Cortex of kidney (tissue), 1 donor: Measurements from ENCODE around the gene OPCML.

ENCODE experiments used
- DNase-seq: peaks from one replicate; lab custom pipeline; 2025; lab: John Stamatoyannopoulos, UW

Gene OPCML

DNA sequence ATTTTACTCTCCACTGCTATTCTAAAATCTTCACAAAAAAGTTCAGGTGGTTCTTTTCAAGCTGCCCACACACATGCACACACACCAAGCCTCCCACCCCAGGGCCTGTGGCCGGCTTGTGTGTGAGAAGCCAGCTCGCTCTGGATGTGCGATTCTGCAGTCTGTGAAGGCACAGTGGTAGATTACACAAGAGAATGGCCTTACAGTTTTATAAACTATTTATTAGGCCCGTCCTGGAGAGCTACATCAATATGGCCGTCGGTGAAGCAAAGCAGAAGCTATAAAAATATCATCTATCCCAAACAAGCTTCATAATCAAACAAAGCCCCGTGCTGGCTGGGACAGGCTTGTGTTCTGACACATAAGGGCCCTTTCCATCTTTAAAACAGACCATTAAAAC is 240.5 kb downstream of the OPCML start:
- no peak for DNase-seq

DNA sequence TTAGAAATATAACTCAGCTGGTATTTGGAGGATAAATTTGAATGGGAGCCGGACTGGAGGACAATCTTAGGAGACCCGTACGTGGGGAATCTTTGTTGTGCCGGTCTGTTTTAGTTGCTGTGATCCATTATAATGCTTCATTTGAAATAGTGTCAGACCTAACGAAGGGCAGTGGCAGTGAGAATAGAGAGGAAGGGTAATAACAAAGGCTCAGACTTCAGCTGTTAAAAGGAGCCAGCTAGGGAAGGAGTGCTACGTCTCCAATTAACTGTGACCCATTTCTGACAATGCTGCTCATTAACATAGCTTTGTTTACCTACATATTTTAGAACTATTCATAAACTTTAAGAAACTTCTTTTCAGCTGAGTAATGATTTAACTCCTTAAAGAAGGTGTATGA is 246.9 kb downstream of the OPCML start:
- no peak for DNase-seq

DNA sequence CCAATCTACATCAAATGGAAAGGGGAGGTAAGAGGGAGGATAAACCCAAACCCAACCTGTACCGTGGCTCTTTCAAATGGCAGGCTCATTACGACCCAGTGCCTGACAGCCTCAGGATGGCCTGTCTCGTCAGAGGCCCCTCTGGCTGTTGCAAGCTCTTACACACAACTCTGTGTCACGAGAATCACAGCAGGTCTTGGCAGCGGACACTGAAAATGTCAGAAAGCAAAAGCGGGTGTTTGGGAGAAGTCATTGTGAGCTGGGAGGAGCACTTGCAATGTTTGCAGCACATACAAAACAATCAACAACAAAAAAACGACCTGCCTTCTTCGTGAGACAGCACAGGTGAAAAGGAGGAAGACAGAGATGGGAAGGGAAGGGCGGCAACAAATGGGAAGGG is 248.1 kb downstream of the OPCML start:
- no peak for DNase-seq

DNA sequence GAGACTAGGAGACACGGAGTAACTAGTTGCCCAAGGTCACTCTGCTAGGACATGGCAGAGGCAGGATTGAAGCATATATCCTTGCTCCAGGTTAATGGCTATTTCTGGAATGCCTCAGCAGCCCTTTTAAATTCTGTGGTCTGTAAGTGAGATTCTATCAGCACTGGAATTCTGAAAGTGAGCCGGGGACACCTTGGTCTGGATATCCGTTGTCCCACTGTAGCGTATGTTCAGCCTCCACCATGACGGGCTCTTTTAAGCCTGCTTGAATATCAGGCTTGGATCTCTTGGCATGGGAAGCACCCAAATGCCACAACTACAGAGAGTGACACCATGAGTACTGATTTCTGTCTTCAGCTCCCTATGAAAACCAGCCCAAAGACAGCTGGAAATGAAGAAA is 254.4 kb downstream of the OPCML start:
- no peak for DNase-seq

DNA sequence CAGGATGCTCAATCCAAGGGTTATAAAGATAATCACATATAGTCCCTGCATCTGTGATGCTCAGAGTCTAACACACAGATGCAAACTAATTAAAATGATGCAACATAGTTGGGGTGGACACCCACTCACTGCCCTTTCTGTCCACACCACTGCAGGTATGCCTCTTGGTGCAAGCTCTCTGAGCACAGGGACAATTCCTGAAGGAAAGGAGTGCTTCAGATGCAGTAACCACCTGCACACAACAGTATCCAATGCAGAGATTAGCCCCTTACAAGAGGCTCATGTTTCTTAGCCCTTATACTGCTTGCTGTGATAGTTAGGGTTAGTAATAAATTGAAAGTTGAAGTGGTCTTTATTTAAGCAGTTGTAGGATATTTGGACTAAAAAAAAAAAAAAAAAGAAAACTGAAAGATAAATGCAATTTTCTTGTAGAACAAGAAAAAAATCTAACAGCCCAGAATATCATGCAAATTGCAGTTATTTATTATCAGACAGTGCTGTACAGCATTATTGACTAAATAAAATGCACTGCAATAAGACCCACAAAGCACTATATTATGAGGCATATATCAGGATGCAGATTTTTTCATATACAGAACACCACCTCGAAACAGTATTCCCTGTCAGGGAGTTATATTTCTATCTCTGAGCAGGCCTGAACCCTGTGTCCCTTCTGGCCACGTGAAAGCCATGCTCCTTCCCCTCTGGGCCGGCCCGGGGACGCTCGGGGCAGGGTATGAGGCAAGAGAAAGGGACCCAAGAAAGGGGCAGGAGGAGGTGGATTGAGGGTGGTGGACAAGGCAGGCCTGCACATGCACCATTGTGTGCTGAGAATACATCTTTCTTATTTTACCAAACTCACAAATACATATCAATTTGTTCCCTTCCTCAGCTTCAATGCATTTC is 260.2 kb downstream of the OPCML start:
- DNase-seq = no peak

DNA sequence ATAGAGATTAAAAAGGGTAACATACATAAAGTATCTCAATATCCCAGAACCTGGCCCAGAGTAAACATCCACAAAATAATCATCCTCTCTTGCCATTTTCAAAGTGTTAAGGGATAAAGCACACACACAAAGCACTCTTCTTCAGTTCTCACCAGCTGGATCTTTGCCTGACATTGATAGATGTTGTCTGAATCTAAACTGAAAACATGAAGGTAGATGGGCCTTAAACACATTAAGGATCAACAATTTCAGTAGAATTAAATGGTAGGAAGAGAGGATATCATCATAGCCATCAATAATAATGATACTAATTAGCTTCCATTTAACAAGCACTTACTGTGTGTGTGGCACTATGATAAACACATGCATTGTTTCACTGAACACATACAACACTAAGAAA is 261.1 kb downstream of the OPCML start:
- no peak for DNase-seq

DNA sequence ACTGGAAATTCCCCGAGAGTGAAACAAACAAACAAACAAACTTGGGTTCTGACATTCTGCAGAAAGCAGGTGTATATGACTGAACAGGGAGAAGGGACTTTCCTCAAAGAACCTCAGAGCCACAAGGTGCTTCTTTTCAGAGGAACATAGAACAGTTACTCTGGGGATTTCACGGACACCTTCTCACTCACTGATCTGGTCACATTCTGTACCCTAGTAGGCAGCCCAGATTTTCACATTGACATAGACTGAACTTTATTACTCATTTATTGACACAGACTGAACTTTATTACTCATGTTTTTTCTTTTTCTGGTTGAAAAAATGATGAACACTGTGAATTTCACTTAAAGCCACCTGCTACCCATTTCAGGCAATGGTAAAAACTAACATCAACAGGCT is 263.0 kb downstream of the OPCML start:
- no peak for DNase-seq

DNA sequence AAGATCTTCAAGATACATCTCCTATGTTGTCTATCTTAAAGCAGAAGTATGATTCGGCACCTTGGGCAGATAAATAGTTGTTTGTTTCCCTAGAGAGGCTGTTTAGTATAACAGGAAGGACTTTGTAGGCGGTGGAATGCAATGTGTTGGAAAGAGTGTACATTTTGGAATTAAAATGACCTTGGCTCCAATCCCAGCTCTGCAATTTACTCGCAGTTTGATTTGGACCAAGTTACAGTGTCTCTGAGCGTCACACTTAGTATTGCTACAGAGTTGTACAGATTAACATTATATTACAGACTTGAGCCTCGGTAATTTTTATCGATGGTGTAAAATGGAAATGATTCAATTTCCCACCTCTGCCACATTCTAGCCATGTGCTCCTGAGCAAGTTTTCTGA is 265.3 kb downstream of the OPCML start:
- DNase-seq = no peak

DNA sequence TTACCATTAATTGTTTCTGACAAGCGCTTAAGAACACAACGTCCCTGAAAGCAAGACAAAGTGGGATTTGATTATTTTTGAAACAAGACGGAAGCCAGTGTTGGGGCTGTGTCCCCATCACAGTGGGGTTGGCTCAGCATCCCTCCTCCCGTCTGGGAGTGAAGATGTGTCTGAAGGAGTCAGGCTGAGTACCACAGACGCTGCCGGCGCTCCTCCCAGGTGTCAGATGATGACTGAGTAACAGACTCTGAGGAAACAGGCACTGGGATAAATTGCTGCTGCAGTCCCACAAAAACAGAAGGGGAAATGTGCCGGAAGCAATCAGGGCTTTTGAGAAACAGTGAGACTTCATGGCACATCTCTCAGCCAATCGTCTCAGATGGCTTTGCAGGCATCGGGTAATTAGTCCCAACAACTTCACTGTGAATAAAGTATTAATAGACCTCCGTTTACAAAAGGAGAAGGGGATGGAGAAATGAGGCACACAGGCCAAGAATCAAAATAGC is 266.7 kb downstream of the OPCML start:
- DNase-seq = no peak

DNA sequence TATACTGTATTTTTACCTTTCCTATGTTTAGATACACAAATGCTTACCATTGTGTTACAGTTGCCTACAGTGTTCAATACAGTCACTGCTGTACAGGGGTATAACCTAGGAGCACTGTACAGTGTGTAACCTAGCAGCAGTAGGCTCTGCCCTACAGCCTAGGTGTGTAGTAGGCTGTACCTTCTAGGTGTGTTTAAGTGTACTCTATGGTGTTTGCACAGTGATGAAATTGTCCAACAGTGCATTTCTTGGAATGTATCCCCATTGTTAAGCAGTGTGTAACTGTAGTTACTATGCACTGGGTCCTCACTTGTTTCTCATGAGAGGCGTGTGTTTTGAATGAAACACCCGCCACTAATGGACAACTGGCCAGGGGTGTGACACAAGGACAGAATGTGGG is 269.0 kb downstream of the OPCML start:
- no peak for DNase-seq

DNA sequence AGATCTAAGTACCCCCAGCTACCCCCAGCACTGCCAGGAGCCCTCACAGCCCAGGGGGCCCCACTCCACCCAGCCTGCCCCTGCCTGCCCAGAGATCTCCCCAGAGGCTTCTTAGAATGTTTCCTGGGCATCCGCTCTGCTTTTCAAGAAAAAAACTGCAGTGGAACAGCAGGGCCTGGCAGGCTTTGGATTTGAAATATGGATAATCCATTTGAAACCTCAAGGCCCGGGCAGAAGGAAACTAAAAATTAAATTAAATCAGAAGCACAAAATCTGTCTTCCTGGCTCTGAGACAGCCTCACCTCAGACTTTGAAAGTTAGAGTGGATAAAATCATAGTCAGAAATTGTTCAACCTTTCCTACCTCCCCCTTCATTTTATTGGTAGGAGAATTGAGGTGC is 273.6 kb downstream of the OPCML start:
- DNase-seq = no peak

DNA sequence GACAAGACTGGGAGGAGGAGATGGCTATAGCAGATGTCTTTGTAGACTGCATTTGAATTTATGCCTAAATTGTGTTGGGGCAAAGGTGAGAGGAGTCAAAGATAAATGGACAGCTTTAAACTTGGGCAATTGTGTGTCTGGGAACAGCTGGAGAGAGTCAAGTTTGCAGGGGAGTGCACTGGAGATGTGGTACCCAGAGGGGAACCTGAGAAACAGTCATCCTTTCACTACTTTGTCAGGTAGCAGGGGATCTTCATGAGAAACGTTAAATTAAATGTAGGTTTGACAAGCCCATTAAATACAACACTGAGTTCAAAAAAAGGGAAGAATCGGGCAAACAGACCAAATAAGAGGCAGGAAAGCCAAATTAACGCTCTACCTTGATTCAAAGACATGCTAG is 277.7 kb downstream of the OPCML start:
- DNase-seq = no peak

DNA sequence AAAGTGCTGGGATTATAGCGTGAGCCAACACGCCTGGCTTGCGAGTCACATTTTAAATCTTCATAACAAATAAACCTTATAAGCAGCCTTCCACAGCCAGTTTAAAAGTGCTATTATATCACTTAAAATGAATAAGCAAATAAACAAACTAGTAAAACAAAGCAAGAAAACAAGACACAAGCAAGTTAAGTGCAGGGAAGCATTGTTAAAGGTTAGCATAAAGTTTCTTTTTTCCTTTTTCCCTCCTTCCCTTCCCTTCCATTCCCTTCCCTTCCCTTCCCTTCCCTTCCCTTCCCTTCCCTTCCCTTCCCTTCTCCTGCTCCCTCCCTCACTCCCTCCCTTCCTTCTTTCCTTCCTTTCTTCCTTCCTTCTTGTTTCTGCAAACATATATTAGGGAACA is 278.7 kb downstream of the OPCML start:
- DNase-seq = no peak

DNA sequence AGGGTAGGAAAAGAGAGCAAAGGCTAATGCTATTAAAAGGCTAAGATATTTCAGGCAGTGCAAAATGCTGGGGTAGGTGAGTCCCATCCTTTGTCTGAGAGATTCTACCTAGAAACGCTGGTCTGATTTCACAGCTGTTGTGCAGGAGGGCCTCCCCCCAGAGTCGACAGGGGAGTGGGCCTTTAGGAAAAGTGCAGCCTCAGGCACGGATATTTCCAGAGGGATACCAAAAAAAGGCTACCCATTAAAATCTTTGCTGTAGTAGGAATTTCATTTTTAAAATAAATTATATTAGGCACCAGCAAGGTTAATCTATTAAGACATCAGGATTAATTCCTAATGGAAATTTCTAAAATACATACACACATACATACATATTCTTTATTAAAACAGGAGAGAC is 280.5 kb downstream of the OPCML start:
- no peak for DNase-seq

DNA sequence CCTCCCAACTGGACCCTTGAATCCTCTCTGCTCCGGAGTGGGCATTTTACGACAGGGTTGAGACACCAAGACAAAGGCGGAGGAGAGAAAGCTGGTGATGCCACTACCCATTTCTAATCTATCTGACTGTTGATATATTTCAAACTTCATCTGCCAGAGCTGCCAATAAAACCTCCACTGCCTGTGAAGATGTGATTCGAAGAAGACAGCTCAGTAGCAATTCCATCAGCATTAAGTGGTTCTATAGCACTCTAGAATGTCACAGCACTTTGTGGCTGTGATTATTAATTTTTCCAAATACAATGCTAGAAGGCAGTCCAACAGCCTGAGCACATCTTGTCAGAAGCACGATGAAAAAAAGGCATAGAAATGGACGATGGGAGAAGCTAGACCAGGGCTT is 282.8 kb downstream of the OPCML start:
- DNase-seq = no peak

DNA sequence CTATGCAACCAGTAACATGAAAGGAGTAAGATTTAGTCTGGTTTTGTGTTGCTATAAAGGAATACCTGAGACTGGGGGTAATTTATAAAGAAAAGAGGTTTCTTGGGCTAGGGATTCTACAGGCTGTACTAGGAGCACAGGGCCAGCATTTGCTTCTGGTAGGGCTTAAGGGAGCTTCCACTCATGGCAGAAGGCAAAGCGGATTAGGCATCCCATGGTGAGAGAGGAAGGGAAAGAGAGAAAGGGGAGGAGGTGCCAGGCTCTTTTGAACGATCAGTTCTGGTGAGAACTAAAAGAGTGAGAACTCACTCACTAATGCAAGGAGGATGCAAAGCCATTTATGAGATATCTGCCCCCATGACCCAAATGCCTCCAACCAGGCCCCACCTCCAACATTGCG is 283.2 kb downstream of the OPCML start:
- no peak for DNase-seq

DNA sequence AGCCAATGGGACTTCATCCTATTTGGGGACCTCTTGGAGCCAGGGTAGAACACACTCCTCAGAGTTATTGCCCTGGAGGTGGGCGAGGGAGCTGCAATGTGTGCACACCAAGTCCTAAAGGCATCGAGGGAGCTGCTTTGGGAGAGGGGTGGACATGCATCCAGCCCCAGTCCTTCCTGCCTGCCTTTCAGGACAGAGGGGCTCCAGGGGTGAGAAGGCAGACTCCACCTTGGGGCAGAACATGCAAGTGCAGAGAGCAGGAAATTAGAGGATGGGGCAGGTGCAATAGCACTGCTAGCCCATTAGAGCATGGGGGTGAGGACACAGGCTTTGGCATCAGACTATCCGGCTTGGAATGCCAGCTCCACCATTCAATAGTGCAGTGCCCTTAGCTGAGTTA is 288.5 kb downstream of the OPCML start:
- DNase-seq = no peak

DNA sequence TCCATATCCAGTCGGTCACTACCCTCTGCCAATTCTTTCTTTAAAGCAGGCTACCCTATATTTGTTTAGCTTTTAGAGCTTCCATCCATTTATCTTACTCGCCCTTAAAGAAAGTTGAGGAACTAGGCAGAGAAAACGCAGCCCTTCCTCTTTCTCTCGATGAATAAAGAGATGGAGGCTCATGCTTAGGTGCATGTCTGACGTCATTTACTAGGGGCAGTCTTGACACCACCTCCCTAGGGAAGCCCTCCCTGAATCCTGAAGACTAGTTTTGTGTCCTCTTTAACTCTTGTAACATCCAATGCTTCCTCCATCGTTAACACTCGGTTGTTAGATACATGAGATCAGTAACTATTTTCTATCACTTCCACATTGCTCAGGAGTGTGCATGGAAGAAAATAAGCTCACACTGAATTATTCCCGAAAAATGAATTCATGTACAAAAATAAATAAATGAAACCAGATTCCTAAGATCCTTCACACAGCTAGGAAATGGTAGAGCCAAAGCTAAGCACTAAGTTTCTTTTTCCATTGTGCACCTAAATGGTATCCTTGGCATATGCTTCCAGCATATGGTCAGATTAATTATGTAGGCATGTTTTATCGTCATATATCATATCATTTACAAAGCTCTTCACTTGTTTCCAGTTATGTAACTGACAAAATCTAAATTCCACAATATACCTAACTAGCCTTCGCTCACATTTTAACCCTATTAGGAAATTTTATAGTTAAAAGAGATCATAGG is 291.2 kb downstream of the OPCML start:
- no peak for DNase-seq

DNA sequence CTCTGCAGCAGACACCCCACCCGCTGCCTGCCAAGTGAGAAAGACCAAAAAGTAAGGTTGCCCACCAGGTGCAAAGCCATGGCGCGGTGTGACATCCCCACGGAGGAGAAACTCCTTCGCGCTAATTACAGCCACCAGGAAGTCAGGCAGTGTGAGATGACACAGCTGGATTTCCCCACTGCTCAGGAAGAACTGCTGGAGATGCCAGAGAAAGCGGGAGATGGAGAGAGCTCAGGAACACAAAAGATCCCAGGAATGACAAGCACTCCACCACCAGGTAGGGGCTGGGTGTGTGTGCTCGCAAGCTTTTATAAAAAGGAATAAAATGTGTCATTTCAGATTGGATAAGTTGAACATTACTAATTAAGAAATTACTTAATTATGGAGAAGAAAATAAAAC is 292.7 kb downstream of the OPCML start:
- DNase-seq = no peak

DNA sequence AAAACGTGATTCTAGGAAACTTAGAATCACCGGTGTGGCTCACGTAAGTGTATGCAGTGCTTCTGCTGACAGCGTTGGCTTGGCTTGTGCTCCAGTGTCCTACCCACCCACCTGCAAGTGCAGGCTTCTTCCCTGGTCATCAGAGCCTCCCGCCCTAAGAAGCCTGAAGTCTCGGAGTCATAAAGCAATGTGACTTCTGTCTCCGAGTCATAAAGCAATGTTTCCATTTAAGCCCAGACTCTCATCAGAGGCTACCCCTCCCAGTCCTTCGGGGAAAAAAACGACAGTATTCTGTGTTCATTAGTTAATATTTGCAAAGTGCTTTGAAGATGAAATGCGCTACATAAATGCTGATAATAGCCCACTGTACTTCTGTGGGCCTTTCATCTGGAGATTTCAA is 293.8 kb downstream of the OPCML start:
- DNase-seq = no peak

DNA sequence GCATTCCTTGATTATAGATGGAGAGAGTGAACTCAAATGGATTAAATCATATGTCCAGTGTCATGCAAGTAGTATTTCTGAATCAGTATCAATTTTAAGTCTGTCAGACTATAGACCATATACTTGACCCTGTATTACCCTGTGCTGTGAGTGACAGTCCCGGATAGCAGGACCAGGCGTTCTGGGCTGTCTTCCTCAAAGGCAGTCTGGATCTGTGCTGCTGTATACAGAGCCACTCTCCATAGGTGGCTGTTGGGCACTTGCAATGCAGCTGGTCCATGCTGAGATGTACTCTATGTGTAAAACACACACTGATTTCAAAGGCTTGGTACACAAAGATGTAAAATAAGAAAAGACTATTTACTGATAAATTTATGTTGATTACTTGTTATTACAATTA is 294.3 kb downstream of the OPCML start:
- DNase-seq = no peak

DNA sequence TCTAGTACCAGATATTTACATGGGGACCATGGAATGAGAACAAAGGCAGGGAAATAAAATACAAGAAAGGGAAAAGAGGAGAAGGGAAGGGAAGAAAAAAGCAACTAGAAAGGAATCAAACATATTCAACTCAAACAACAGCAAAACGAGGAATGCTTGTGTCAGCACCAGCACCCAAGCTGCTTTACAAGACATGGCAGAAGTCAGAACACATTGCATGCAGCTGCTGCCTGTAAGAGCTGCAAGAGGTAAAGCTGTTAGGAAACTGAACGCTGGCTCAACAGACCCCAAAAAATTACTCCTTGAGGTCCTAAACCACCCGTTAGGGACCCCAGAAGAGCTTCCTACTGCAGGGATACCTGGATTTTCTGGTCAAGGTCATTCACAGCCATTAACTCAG is 296.9 kb downstream of the OPCML start:
- no peak for DNase-seq

DNA sequence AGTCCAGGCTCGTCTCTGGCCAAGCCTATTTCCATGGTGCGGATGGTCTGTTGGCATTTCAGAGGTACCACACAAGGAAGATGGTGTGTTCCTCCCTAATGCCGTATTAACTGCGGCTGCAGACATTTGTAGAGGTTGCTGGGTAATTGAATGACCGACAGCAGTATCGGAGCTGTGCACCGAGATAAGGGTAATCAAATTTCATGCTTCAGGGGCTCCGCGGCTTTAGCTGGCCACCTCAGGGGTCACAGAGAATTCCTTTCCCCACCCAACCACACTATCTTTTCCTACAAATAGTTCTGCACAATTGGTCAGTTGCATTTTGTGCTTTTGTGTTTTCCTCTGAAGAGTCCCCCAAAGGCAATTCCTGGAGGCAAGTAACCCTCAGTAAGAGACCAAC is 297.4 kb downstream of the OPCML start:
- DNase-seq = no peak
